Measurements from ENCODE around the gene BCO2.

BCO2 gene

GRCh38 chr11:112249871-112250610, 74.7 kb downstream of the BCO2 start:
- DNase-seq (ENCODE audit: low read depth), result no peak

GRCh38 chr11:112253605-112254242, 78.4 kb downstream of the BCO2 start:
- DNase-seq (ENCODE audit: low read depth), result no peak

GRCh38 chr11:112255067-112255720, 79.9 kb downstream of the BCO2 start:
- DNase-seq (ENCODE audit: low read depth), result no peak

- DNase-seq (ENCODE audit: low read depth), result no peak
Observed at GRCh38 chr11:112260490-112260889, 85.2 kb downstream of the BCO2 start, which contains the start of gene PLET1. PLET1 (minus strand) TSS chr11:112260860; CDS start chr11:112260589, 271 bp downstream.

- DNase-seq (ENCODE audit: low read depth), result no peak
Observed at GRCh38 chr11:112265659-112266409, 90.5 kb downstream of the BCO2 start.

- no peak for DNase-seq (ENCODE audit: low read depth)
Observed at GRCh38 chr11:112266410-112266778, 91.1 kb downstream of the BCO2 start.

GRCh38 chr11:112267188-112267591, 91.9 kb downstream of the BCO2 start:
- no peak for DNase-seq (ENCODE audit: low read depth)

- DNase-seq (ENCODE audit: low read depth), result no peak
Observed at GRCh38 chr11:112268406-112268805, 93.1 kb downstream of the BCO2 start.

Measured in stimulated activated CD8-positive, alpha-beta memory T cell treated with anti-CD3 and anti-CD28 coated beads, Interleukin-4, amount 100 ng/mL, for 24 hours (primary cell).